Pancreas (tissue), 10 donors: ENCODE data around the gene BEGAIN. TPM values are rescaled to one million over a fixed set of nuclear protein-coding genes. Genes with fewer than 3 reads are reported as not detected.

ENCODE experiments used
- ATAC-seq, 4 donors: fragments of 200-7000 bp; cut with Tn5 transposase; one replicate each; pipeline versions ENCODE4 v1.8.0 to v1.9.1; 2020; ENCODE audit warnings: mild to moderate bottlenecking in 4 of 4, moderate library complexity in 4 of 4
- DNase-seq, 6 donors: peaks; one replicate each; pipeline ENCODE4 v3.0.0-alpha.2; 2020
- FAIRE-seq: peaks from 2 replicates; lab custom pipeline; 2012; peaks lifted over from hg19 to GRCh38; lab: Jason Lieb, UNC
- H3K27ac ChIP-seq, 4 donors: fragments of 200-600 bp; sonication (generic); 1 replicate in 3 of 4; 2 replicates in 1 of 4; pipeline versions ENCODE4 v1.5.0 to v1.8.0; 2020
- H3K27me3 ChIP-seq, 4 donors: fragments of 200-600 bp; one replicate each; pipeline ENCODE4 v1.8.0; 2021
- H3K36me3 ChIP-seq, 3 donors: fragments of 200-600 bp; sonication (generic) in 1 of 3; one replicate each; pipeline versions ENCODE4 v1.5.0 to v1.8.0; 2020 to 2021
- H3K4me1 ChIP-seq, 3 donors: fragments of 200-600 bp; one replicate each; pipeline ENCODE4 v1.8.0; 2021
- H3K4me3 ChIP-seq, 4 donors: fragments of 200-600 bp; sonication (generic) in 2 of 4; one replicate each; pipeline versions ENCODE4 v1.5.0 to v1.8.0; 2020 to 2021
- H3K9me3 ChIP-seq, 4 donors: fragments of 200-600 bp; one replicate each; pipeline ENCODE4 v1.8.0; 2021
- CTCF ChIP-seq, 4 donors: fragments of 200-600 bp; sonication (generic) in 3 of 4; IDR thresholded peaks; one replicate each; pipeline versions ENCODE4 v1.5.0 to v1.8.0; 2021; ENCODE audit warnings: antibody characterized with exemption in 4 of 4
- WGBS, 2 donors: extraction: QIAGEN DNeasy Blood & Tissue Kit; methylation state at CpG; one replicate each; pipeline ENCODE4 v1.1.7; 2013; 5-methylcytosine and 5-hydroxymethylcytosine counted together
- intact Hi-C, 3 donors: fragments of 100-400 bp; cut with DNase I; formaldehyde crosslinking; loops; one replicate each; pipeline versions ENCODE4 v1.11.1 to v1.14.2; 2022
- polyA plus RNA-seq, 2 donors: library from polyadenylated mRNA; stranded (reverse); fragments of 200-250 nt; gene quantifications; one replicate each; pipeline ENCODE4 v1.2.3, GENCODE V29; 2013
- total RNA-seq, 6 donors: library from RNA; stranded (reverse); fragmentation: NEBNext Ultra II Directional in 4 of 6; extraction: Animal tissue kit (Norgen Biotek cat#: 25700) in 4 of 6; gene quantifications; one replicate each; pipeline versions ENCODE4 v1.2.1 to v1.2.4, GENCODE V29; 2021 to 2023
- donor health status: healthy with polysubstance abuse.
- donor health status: DM: no; HTN: no; CAD: no; lungs with moderate emphysema.
- donor health status: DM: no; HTN: no; CAD: no.
- donor health status: control.
- donor health status: control.
- donor health status: Bipolar disorder and iron deficiency.
- donor health status: DM: yes; HTN: yes; CAD: no.
- donor health status: DM: no; HTN: no; CAD: no.
- donor health status: DM: no; HTN: no; CAD: no.
- donor health status: DM: yes; HTN: yes; CAD: no.

The BEGAIN gene
- total and polyA plus RNA-seq, 8 donors: 9.1 to 32.2 (median 15.4) TPM

GRCh38 chr14:100531152-100532121 is 55.8 kb downstream of the BEGAIN start:
- no peak for TF ChIP-seq CTCF (IDR thresholded peaks at IDR 0.05)
- Histone ChIP-seq H3K27me3 (no peaks in the 10 kb centered on the region), H3K27ac (peak overlapping the region in 3 of 4 donors; percentile 61 to 88 (median 71)), H3K9me3 (no peaks in the 10 kb centered on the region), H3K36me3 (peaks cover 0 to 9% (median 3%) of the 10 kb centered on the region in 3 donors), H3K4me1 (peaks cover 24 to 33% (median 28%) of the 10 kb centered on the region in 3 donors), H3K4me3 (no peak overlapping the region)
- intact Hi-C loops: loop anchor here in 1 of 3 donors (10.0 kb wide), 1 partner anchor 87 kb away; no protein-coding TSS in a partner anchor
- ATAC-seq: no peak
- FAIRE-seq: no peak
- peak in 4 of 6 donors; percentile 23 to 78 (median 48) for DNase-seq
- 85 to 87% methylated on average over 16 of the region's 16 CpGs for WGBS, 2 donors

GRCh38 chr14:100530270-100531072 is 56.7 kb downstream of the BEGAIN start:
- no peak for TF ChIP-seq CTCF (IDR thresholded peaks at IDR 0.05)
- intact Hi-C loops: loop anchor here in 1 of 3 donors (10.0 kb wide), 1 partner anchor 86 kb away; no protein-coding TSS in a partner anchor
- ATAC-seq (no peak), DNase-seq (peak in 2 of 6 donors; percentile 35 to 74), FAIRE-seq (no peak)
- no peaks in the 10 kb centered on the region for H3K27me3 ChIP-seq
- no peaks in the 10 kb centered on the region for H3K9me3 ChIP-seq
- no peak overlapping the region for H3K4me3 ChIP-seq
- no peak overlapping the region for H3K27ac ChIP-seq
- H3K36me3 ChIP-seq: peaks cover 0 to 10% (median 6%) of the 10 kb centered on the region in 3 donors
- 92 to 95% methylated on average over 13 of the region's 13 CpGs for WGBS, 2 donors
- H3K4me1 ChIP-seq: peaks cover 23 to 33% (median 28%) of the 10 kb centered on the region in 3 donors

GRCh38 chr14:100529561-100530031 is 57.6 kb downstream of the BEGAIN start:
- no peaks in the 10 kb centered on the region for H3K9me3 ChIP-seq
- no peak for ATAC-seq
- no peak for FAIRE-seq
- intact Hi-C loops: loop anchor here in 2 of 3 donors (5.0 to 10.0 kb wide), 2 partner anchors 85 to 113 kb away; no protein-coding TSS in a partner anchor
- 95 to 97% methylated on average over 21 of the region's 21 CpGs for WGBS, 2 donors
- no peak overlapping the region for H3K4me3 ChIP-seq
- peak in 3 of 6 donors; percentile 39 to 75 (median 54) for DNase-seq
- H3K27me3 ChIP-seq: no peaks in the 10 kb centered on the region
- H3K36me3 ChIP-seq: peaks cover 0 to 10% (median 6%) of the 10 kb centered on the region in 3 donors
- TF ChIP-seq CTCF (IDR thresholded peaks at IDR 0.05): no peak
- H3K27ac ChIP-seq: no peak overlapping the region
- H3K4me1 ChIP-seq: peaks cover 14 to 25% (median 20%) of the 10 kb centered on the region in 3 donors

GRCh38 chr14:100528962-100529560 is 58.2 kb downstream of the BEGAIN start:
- intact Hi-C loops: loop anchor here in 1 of 3 donors (5.0 kb wide), 1 partner anchor 113 kb away; no protein-coding TSS in a partner anchor
- ATAC-seq: no peak

More at GRCh38 chr14:100528962-100529560, 58.2 kb downstream of the BEGAIN start:
- H3K27me3 ChIP-seq: no peaks in the 10 kb centered on the region
- FAIRE-seq (no peak), DNase-seq (peak in 3 of 6 donors; percentile 17 to 52 (median 52))
- WGBS, 2 donors: 92 to 93% methylated on average over 10 of the region's 10 CpGs
- TF ChIP-seq CTCF (IDR thresholded peaks at IDR 0.05): no peak
- no peak overlapping the region for H3K27ac ChIP-seq
- H3K4me3 ChIP-seq: no peak overlapping the region
- peaks cover 0 to 10% (median 6%) of the 10 kb centered on the region in 3 donors for H3K36me3 ChIP-seq
- H3K4me1 ChIP-seq: peaks cover 9 to 20% (median 15%) of the 10 kb centered on the region in 3 donors
- H3K9me3 ChIP-seq: no peaks in the 10 kb centered on the region
